Heart right ventricle (tissue), 16 donors: ENCODE measurements around the gene KCNJ14. TPM values are rescaled to one million over a fixed set of nuclear protein-coding genes. Genes with fewer than 3 reads are reported as not detected.

Source experiments
- ATAC-seq, 8 donors: fragments of 200-7000 bp; cut with Tn5 transposase; one replicate each; pipeline ENCODE4 v1.9.1; 2020; ENCODE audit warnings: mild to moderate bottlenecking in 8 of 8, moderate library complexity in 8 of 8, moderate number of reproducible peaks in 1 of 8
- DNase-seq, 2 donors: peaks; one replicate each; pipeline ENCODE4 v3.0.0-alpha.2; 2020
- H3K27ac ChIP-seq, 10 donors: fragments of 200-600 bp; sonication (generic) in 2 of 10; one replicate each; pipeline versions ENCODE4 v1.5.0 to v1.8.0; 2020 to 2022; ENCODE audit warnings: mild to moderate bottlenecking in 3 of 10
- H3K27me3 ChIP-seq, 7 donors: fragments of 200-600 bp; one replicate each; pipeline ENCODE4 v1.8.0; 2021 to 2022; ENCODE audit warnings: mild to moderate bottlenecking in 2 of 7
- H3K36me3 ChIP-seq, 9 donors: fragments of 200-600 bp; sonication (generic) in 1 of 9; one replicate each; pipeline versions ENCODE4 v1.5.0 to v1.8.0; 2020 to 2022; ENCODE audit warnings: mild to moderate bottlenecking in 2 of 9
- H3K4me1 ChIP-seq, 9 donors: fragments of 200-600 bp; sonication (generic) in 1 of 9; one replicate each; pipeline versions ENCODE4 v1.5.0 to v1.8.0; 2020 to 2022; ENCODE audit warnings: mild to moderate bottlenecking in 4 of 9
- H3K4me3 ChIP-seq, 10 donors: fragments of 200-600 bp; sonication (generic) in 2 of 10; one replicate each; pipeline versions ENCODE4 v1.5.0 to v1.8.0; 2020 to 2022; ENCODE audit warnings: mild to moderate bottlenecking in 7 of 10, moderate library complexity in 2 of 10
- H3K9me3 ChIP-seq, 11 donors: fragments of 200-600 bp in 10 of 11; sonication (generic) in 2 of 11; one replicate each; pipeline versions ENCODE4 v1.5.0 to v1.8.0; 2013 to 2022; ENCODE audit warnings: mild to moderate bottlenecking in 2 of 11, control low read depth in 1 of 11, moderate library complexity in 1 of 11
- CTCF ChIP-seq, 9 donors: fragments of 200-600 bp; sonication (generic) in 2 of 9; IDR thresholded peaks; one replicate each; pipeline versions ENCODE4 v1.5.0 to v1.8.0; 2021 to 2022; ENCODE audit warnings: antibody characterized with exemption in 9 of 9, mild to moderate bottlenecking in 5 of 9, moderate library complexity in 1 of 9
- WGBS, 2 donors: extraction: QIAGEN DNeasy Blood & Tissue Kit; methylation state at CpG; one replicate each; pipeline ENCODE4 v1.1.7; 2013; ENCODE audit warnings: inconsistent platforms in 1 of 2; 5-methylcytosine and 5-hydroxymethylcytosine counted together
- intact Hi-C, 10 donors: fragments of 100-400 bp; cut with DNase I; formaldehyde crosslinking; loops; one replicate each; pipeline versions ENCODE4 v1.11.1 to v1.14.2; 2022
- polyA plus RNA-seq, 2 donors: library from polyadenylated mRNA; stranded (reverse); fragments of 200-250 nt; gene quantifications; one replicate each; pipeline ENCODE4 v1.2.3, GENCODE V29; 2013
- total RNA-seq, 10 donors: library from RNA; stranded (reverse); fragmentation: NEBNext Ultra II Directional in 3 of 10; extraction: Animal tissue kit (Norgen Biotek cat#: 25700) in 3 of 10; gene quantifications; one replicate each; pipeline versions ENCODE4 v1.2.1 to v1.2.4, GENCODE V29; 2021 to 2023
- donor health status: Arrhythmogenic right ventricular cardiomyopathy.
- donor health status: ischemic (EF 13 %, LVEDD 7.1; RV severe dilation, severe dysfunction).
- donor health status: healthy with polysubstance abuse.
- donor health status: DM: no; HTN: yes; CAD: no.
- donor health status: DM: no; HTN: no; CAD: no.
- donor health status: ischemic (EF 25% LVEDD 6.9; RV normal size, moderate dysfunction).
- donor health status: ischemic (EF 25% LVEDD 5.7; RV mildly dilated, moderate dysfunction).
- donor health status: healthy.
- donor health status: DM: yes; HTN: yes; CAD: no.
- donor health status: Ischemic cardiomyopathy.
- donor health status: ischemic (EF 35%, LVEDD 5.7; RV mildly dilated, moderate dysfunction).
- donor health status: nonischemic (EF 11% LVEDD 7.7; RV severe dilation, severe dysfunction).
- donor health status: DM: yes; HTN: yes; CAD: no.
- donor health status: PGD.
- donor health status: ischemic (EF 29% LVEDD 5.4; RV normal size, mild dysfunction).
- donor health status: nonischemic (EF 23%, LVEDD 6.1; RV moderate dilation, normal function).

Gene KCNJ14
- total and polyA plus RNA-seq, 12 donors, result 0.13 to 0.52 (median 0.30) TPM

- DNase-seq (no peak), ATAC-seq (no peak)
- intact Hi-C loops, result no loop called here
- no peak for TF ChIP-seq CTCF (IDR thresholded peaks at IDR 0.05)
- Histone ChIP-seq H3K27ac (no peak overlapping the region), H3K27me3 (peaks cover 0 to 55% (median 14%) of the 10 kb centered on the region in 7 donors), H3K36me3 (no peaks in the 10 kb centered on the region), H3K4me3 (no peak overlapping the region), H3K4me1 (no peaks in the 10 kb centered on the region), H3K9me3 (no peaks in the 10 kb centered on the region)
- 86% methylated on average over 5 of the region's 5 CpGs for WGBS, 2 donors
Measured at GRCh38 chr19:48436586-48436985, 18.8 kb upstream of the KCNJ14 start.

DNA sequence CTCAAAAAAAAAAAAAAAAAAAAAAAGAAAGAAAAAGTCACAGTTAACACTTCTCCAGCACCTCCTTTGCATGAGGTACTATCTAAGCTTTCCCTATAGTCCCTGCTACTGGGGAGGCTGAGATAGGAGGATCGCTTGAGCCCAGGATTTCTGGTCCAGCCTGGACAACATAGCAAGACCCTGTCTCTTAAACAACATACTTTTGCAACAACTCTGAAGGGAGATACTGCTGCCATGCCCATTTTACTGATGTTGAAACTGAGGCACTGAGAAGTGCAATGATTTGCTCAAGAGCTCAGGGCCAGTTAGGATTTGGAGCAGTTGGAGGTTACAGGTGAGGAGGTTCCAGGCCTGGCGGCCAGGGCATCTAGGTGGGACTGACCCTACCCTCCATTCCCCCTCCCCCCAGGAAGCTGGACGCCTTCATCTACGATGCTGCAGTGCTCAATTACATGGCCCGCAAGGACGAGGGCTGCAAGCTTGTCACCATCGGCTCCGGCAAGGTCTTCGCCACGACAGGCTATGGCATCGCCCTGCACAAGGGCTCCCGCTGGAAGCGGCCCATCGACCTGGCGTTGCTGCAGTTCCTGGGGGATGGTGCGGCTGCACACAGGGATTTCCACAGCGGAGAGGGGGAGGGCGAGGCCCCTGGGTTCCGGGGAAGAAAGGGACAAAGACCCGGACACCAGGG, 13.9 kb upstream of the KCNJ14 start:
- intact Hi-C loops, result no loop called here
- no peak overlapping the region for H3K4me3 ChIP-seq
- no peaks in the 10 kb centered on the region for H3K36me3 ChIP-seq
- 91 to 95% methylated on average over 20 of the region's 20 CpGs for WGBS, 2 donors
- no peak overlapping the region for H3K27ac ChIP-seq
- DNase-seq, result no peak
- H3K27me3 ChIP-seq, result peaks cover 0 to 54% (median 32%) of the 10 kb centered on the region in 7 donors
- ATAC-seq, result no peak
- no peak for TF ChIP-seq CTCF (IDR thresholded peaks at IDR 0.05)
- no peaks in the 10 kb centered on the region for H3K9me3 ChIP-seq
- H3K4me1 ChIP-seq, result peaks cover 4 to 24% (median 20%) of the 10 kb centered on the region in 9 donors

DNA sequence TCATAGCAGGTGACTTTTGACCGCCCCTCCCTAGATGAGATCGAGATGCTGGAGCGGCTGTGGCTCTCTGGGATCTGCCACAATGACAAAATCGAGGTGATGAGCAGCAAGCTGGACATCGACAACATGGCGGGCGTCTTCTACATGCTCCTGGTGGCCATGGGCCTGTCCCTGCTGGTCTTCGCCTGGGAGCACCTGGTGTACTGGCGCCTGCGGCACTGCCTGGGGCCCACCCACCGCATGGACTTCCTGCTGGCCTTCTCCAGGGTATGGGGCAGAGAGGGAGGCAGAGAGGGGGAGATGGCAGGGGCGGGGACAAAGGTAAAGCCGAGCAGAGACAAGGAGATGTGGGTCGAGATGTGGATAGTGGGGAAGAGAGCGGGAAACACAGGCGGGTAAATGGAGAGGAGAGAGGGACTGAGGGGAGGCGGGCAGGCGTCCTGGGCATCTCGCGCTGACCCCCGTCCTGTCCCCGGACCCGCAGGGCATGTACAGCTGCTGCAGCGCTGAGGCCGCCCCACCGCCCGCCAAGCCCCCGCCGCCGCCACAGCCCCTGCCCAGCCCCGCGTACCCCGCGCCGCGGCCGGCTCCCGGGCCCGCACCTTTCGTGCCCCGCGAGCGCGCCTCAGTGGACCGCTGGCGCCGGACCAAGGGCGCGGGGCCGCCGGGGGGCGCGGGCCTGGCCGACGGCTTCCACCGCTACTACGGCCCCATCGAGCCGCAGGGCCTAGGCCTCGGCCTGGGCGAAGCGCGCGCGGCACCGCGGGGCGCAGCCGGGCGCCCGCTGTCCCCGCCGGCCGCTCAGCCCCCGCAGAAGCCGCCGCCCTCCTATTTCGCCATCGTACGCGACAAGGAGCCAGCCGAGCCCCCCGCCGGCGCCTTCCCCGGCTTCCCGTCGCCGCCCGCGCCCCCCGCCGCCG, 13.0 kb upstream of the KCNJ14 start:
- no peak for TF ChIP-seq CTCF (IDR thresholded peaks at IDR 0.05)
- 44 to 56% methylated on average over 28 to 94 of the region's 94 CpGs for WGBS, 2 donors
- no peak for DNase-seq
- no peak overlapping the region for H3K27ac ChIP-seq
- no peak overlapping the region for H3K4me3 ChIP-seq
- H3K27me3 ChIP-seq, result peaks cover 0 to 45% (median 32%) of the 10 kb centered on the region in 7 donors
- peaks cover 4 to 28% (median 24%) of the 10 kb centered on the region in 9 donors for H3K4me1 ChIP-seq
- intact Hi-C loops, result no loop called here
- no peak for ATAC-seq
- no peaks in the 10 kb centered on the region for H3K9me3 ChIP-seq
- H3K36me3 ChIP-seq, result peaks cover 0 to 7% (median 3%) of the 10 kb centered on the region in 9 donors

DNA sequence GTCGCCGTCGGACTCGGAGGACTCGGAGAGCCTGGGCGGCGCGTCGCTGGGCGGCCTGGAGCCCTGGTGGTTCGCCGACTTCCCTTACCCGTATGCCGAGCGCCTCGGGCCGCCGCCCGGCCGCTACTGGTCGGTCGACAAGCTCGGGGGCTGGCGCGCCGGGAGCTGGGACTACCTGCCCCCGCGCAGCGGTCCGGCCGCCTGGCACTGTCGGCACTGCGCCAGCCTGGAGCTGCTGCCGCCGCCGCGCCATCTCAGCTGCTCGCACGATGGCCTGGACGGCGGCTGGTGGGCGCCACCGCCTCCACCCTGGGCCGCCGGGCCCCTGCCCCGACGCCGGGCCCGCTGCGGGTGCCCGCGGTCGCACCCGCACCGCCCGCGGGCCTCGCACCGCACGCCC, 12.1 kb upstream of the KCNJ14 start:
- Histone ChIP-seq H3K9me3 (no peaks in the 10 kb centered on the region), H3K4me1 (peaks cover 4 to 32% (median 24%) of the 10 kb centered on the region in 9 donors), H3K4me3 (peak overlapping the region in 3 of 10 donors; percentile 17 to 31 (median 29)), H3K36me3 (peaks cover 0 to 16% (median 8%) of the 10 kb centered on the region in 9 donors), H3K27me3 (peaks cover 0 to 41% (median 32%) of the 10 kb centered on the region in 7 donors), H3K27ac (no peak overlapping the region)
- ATAC-seq, result no peak
- TF ChIP-seq CTCF (IDR thresholded peaks at IDR 0.05), result no peak
- intact Hi-C loops, result no loop called here
- WGBS, 2 donors, result 21 to 29% methylated on average over 37 to 60 of the region's 60 CpGs
- no peak for DNase-seq
